Measurements from ENCODE around the gene METTL15.

DNA sequence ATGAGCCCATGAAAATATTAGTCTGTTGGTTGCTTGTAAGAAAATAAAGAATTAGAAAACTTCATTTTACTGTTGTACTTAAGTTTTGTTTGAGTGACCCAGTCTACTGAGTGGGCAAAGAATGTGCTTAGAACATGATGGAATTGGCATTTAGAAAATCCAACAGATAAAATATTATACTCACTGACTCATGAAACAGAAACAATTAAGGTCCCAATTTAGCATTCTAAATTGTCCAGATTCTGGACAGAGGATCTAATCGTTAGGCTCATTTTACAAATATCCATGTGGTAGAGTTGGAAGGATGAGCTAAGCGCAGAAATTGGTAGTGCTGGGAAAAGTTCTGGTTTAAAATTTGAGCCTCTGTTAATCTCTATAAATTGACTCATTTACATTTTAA lies 45.4 kb downstream of the METTL15 start:
- TF ChIP-seq, protein P1, sequence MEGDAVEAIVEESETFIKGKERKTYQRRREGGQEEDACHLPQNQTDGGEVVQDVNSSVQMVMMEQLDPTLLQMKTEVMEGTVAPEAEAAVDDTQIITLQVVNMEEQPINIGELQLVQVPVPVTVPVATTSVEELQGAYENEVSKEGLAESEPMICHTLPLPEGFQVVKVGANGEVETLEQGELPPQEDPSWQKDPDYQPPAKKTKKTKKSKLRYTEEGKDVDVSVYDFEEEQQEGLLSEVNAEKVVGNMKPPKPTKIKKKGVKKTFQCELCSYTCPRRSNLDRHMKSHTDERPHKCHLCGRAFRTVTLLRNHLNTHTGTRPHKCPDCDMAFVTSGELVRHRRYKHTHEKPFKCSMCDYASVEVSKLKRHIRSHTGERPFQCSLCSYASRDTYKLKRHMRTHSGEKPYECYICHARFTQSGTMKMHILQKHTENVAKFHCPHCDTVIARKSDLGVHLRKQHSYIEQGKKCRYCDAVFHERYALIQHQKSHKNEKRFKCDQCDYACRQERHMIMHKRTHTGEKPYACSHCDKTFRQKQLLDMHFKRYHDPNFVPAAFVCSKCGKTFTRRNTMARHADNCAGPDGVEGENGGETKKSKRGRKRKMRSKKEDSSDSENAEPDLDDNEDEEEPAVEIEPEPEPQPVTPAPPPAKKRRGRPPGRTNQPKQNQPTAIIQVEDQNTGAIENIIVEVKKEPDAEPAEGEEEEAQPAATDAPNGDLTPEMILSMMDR (IDR thresholded peaks at IDR 0.05) = no peak
- no peak for TF ChIP-seq POLR2A (IDR thresholded peaks at IDR 0.05)

Measured in heart left ventricle (tissue), 13 donors.